Mesenteric fat pad (tissue), 1 donor: Measurements from ENCODE around the gene USP26. TPM values are rescaled to one million over a fixed set of nuclear protein-coding genes. Genes with fewer than 3 reads are reported as not detected.
"Not testable (repeated sequence)": the region's sequence is repeated elsewhere in the genome, so short reads cannot be mapped to it uniquely, and the experiment has no call there.

Experiments used
- DNase-seq: peaks from one replicate; pipeline ENCODE4 v3.0.0-alpha.2; 2020; ENCODE audit warnings: low spot score
- total RNA-seq: library from RNA; stranded (reverse); fragmentation: NEBNext Ultra II Directional; extraction: Animal tissue kit (Norgen Biotek cat#: 25700); gene quantifications from one replicate; pipeline ENCODE4 v1.2.1, GENCODE V29; 2021
- donor health status: DM: yes; HTN: yes; CAD: no.

Gene USP26
- total RNA-seq, 1 donor from 2014 or later, result not detected

DNA sequence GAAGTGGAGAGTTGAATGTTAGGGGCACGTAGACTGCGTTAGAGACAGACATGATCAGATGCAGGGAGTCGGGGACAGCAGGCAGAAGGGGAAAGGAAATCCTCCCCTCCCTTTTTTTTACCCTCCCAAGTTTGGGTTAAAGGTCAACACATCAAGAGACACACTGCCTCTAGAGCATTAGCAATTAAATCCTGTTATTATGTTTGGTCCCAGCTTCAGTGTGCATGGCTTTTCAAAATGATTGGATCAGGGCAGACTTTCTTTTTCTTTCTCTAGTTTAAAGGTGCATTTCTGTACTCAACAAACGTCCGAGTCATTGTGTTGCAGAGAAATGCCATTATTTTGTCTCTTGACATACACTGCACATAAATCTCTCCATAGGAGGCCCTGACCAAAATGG lies 63.9 kb downstream of the USP26 start:
- no peak for DNase-seq

DNA sequence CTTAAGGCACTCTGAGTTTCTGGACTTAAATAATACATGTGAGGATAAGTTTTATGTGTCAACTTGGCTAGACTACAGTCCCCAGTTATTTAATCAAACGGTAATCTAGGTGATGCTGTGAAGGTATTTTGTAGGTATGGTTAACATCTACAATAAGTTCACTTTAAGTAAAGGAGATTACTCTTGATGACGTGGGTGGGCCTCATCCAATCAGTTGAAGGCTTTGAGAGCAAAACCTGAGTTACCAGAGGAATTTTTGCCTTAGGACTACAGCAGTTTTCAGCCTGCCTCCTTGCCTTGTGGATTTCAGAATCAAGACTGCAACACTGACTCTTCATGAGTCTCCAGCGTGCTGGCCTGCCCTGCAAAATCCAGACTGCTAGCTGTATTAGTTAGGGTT lies 78.7 kb downstream of the USP26 start:
- no peak for DNase-seq

DNA sequence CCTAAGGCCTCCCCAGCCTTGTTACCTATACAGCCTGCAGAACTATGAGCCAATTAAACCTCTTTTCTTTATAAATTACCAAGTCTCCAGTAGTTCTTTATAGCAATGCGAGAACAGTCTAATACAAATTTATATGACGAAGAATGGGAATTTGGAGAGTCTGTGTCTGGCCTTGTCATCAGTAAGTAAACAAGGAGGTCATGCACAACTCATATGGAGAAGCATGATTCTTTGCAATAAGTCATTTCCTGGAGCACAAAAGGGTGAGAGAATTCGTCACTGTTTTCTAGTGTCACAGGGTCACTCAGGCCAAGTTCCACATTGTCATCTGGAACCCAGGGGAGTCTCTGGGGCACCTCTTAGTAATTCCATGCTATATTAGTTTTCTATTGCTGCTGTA lies 89.5 kb downstream of the USP26 start:
- DNase-seq, result no peak

DNA sequence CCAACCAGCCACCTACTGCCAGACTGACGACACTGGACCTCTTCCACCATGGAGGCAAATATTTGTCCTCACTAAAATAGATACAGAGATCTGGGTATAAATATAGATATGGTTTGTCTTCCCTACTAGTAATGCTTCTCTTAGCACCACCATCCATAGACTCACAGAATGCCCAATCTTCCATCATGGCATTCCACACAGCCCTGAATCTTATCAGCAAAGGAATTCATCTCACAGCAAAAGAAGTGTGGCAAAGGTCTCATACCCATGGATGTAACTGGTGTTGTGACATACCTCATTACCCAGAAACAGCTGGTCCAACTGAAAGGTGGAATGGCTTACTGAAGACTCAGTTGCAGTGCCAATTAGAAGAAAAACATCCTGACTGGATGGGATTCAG lies 91.3 kb downstream of the USP26 start:
- no peak for DNase-seq

DNA sequence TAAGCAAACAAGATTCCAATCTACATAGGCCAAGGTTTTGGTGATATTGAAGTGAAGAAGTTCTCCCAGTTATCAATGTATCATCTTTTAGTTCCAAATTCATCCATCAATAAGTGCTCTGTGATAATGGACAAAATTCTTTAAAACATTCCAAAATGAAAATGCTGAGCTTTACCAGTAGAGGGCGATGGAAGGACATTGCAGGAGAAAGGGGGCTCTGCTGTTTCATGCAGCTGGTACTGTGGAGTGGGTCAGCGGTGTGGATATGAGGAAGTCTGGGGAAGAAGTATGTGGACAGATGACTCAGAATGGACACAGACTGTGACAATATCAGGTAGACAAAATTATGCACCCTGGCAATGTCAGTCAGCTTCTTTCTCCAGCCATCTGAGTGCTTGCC lies 91.9 kb downstream of the USP26 start:
- no peak for DNase-seq

DNA sequence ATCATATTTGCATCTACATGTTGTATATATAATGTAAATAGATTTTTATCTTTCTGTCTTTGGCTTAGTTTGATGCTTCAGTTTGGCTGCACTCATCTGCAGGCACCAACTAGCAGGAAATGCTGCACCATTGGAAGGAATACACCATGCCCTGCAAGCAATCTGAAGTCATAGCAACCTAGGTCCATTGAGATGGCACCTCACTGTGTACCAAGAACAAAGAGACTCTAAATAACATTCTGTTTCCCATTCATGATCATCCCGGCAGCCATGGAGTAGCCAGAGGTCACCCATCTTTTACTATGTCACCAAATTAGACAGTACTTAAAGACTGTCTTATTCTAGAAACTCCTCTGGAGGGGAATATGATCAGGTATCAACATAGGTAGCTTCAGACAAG lies 97.7 kb downstream of the USP26 start:
- DNase-seq, result no peak

DNA sequence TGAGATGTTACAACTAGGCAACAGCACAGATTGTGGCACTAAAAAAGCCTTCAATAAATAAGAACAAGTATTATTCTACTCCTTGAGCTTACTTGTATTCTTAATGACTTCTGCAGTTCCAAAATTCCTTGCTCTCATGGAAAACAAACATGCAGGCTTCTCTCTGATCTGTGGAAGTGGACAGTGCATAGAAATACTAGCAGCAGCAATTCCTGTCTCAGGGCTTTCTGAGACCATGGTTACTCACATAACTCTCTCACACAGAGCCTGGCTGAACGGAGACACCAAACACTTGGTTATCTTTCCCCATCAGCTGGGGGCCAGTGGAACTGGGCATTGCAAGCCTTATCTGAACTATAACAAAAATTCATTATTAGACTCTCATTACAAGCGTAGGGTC lies 106.1 kb downstream of the USP26 start:
- no peak for DNase-seq

DNA sequence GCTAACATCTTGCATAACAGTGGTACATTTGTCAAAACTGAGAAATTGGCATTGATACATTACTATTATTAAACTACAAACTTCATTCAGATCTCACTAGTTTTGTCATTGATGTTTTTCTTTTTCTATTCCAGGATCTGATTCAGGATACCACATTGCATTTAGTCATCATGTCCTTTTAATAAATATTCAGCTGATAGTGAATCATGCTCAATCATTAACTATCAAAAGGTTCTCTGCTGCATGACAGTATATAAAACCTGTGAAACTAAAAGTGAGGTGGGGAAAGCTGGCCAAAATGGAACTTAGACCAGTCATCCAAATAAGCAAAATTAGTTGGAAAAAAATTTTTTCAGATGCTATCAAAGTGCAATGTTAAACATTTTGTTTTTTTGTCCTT lies 110.4 kb downstream of the USP26 start:
- no peak for DNase-seq

DNA sequence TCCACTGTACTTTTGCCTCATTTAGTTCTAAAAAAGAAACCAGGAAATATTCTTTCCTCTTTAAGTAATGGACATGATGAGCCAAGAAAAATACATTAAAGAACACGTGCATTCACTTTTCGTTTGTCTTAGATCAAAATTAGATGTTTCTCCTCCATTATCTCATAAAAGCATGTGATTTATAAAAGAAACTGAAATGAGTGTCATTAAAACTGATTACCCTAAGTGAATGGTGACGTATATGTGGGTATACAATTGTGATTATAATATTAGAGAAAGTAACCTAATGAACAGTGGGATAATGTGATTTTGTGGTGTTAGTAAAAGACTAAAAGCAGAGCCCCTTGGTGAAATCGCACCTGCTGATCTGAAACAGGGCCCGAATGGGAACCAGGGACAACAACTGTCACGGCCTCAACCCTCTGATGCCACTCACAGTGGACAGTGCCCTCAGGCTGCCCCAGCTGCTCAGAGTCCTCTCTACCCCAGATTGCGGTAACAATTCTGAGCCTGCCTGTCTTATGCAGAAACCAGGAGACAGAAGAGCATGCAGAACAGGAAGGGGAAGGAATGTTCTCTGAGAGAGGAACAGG lies 112.8 kb downstream of the USP26 start:
- DNase-seq, result no peak

DNA sequence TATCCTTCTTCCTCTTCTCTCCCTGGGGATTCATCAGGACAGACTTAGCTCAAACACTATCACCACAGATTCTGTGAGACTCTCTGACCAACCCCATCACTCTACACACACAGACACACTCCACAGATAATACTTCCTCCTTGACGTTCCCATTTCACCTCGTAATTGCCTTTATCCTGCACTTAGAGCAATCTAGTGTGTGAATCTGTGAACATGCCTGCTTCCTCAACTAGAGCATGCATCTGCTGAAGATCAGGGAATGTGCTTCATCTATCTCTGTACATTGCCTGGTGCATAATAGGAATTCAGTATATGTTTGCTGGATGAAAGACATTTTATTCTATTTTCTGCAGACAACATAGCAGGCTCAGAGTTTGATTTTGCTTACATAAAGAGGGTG lies 113.4 kb downstream of the USP26 start:
- no peak for DNase-seq

DNA sequence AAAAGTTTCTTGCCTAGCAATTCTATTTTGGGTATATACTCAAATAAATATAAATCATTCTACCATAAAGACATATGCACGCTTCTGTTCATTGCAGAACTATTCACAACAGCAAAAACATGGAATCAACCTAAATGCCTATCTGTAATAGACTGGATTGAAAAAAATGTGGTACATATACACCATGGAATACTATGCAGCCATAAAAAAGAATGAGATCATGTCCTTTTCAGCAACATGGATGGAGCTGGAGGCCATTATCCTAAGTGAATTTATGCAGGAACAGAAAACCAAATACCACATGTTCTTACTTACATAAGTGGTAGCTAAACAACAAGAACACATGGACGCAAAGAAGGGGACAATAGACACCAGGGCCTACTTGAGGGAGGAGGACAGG lies 116.9 kb downstream of the USP26 start:
- DNase-seq, result not testable (repeated sequence)

Other genes starting within 250 kb of the USP26 start
- gene HS6ST2, start 138.5 kb downstream of the USP26 start, total RNA-seq, result 0.19 TPM
- gene TFDP3, start 121.2 kb upstream of the USP26 start, total RNA-seq, result not detected